Activated CD4-positive, CD25-positive, alpha-beta regulatory T cell treated with anti-CD3 and anti-CD28 coated beads, Interleukin-2, amount 50 U/mL, for 72 hours (primary cell): ENCODE data around the gene KCNT1.

Experiments used
- DNase-seq: peaks from one replicate; pipeline ENCODE4 v3.0.0; 2021

Gene KCNT1

GRCh38 chr9:135769489-135770202 lies 67.7 kb downstream of the KCNT1 start:
- no peak for DNase-seq

- no peak for DNase-seq
Measured at GRCh38 chr9:135770203-135770535, 68.2 kb downstream of the KCNT1 start.

- DNase-seq, result no peak
Measured at GRCh38 chr9:135770771-135771170, 68.8 kb downstream of the KCNT1 start.

- DNase-seq, result no peak
Measured at GRCh38 chr9:135771401-135772051, 69.5 kb downstream of the KCNT1 start.

GRCh38 chr9:135772056-135772646 lies 70.2 kb downstream of the KCNT1 start:
- no peak for DNase-seq

- no peak for DNase-seq
Measured at GRCh38 chr9:135772702-135773493, 70.9 kb downstream of the KCNT1 start.

- no peak for DNase-seq
Measured at GRCh38 chr9:135773530-135774238, 71.7 kb downstream of the KCNT1 start.

- no peak for DNase-seq
Measured at GRCh38 chr9:135774239-135774747, 72.3 kb downstream of the KCNT1 start.

GRCh38 chr9:135774794-135775525 lies 73.0 kb downstream of the KCNT1 start:
- DNase-seq, result no peak

GRCh38 chr9:135775911-135776310 lies 73.9 kb downstream of the KCNT1 start:
- DNase-seq, result no peak

GRCh38 chr9:135776893-135777622 lies 75.1 kb downstream of the KCNT1 start:
- DNase-seq, result no peak

- DNase-seq, result no peak
Measured at GRCh38 chr9:135777623-135778177, 75.7 kb downstream of the KCNT1 start.

- no peak for DNase-seq
Measured at GRCh38 chr9:135778421-135778820, 76.4 kb downstream of the KCNT1 start.

GRCh38 chr9:135779571-135779970 lies 77.6 kb downstream of the KCNT1 start:
- DNase-seq, result no peak

GRCh38 chr9:135780086-135780485 lies 78.1 kb downstream of the KCNT1 start:
- DNase-seq, result no peak

GRCh38 chr9:135780626-135781025 lies 78.6 kb downstream of the KCNT1 start:
- DNase-seq, result no peak

- DNase-seq, result no peak
Measured at GRCh38 chr9:135782946-135783345, 81.0 kb downstream of the KCNT1 start.

GRCh38 chr9:135783540-135784245 lies 81.7 kb downstream of the KCNT1 start:
- no peak for DNase-seq

- no peak for DNase-seq
Measured at GRCh38 chr9:135785013-135785575, 83.1 kb downstream of the KCNT1 start.

- DNase-seq, result no peak
Measured at GRCh38 chr9:135786146-135786690, 84.2 kb downstream of the KCNT1 start.
